Stimulated activated CD8-positive, alpha-beta memory T cell treated with anti-CD3 and anti-CD28 coated beads, Interleukin-12 subunit alpha, Interleukin-12 subunit beta, amount 100 ng/mL, for 24 hours (primary cell): Measurements from ENCODE around the gene PWWP2B.

Source experiments
- DNase-seq: peaks from one replicate; pipeline ENCODE4 v3.0.0-alpha.2; 2020; ENCODE audit errors: extremely low read depth

PWWP2B gene

DNA sequence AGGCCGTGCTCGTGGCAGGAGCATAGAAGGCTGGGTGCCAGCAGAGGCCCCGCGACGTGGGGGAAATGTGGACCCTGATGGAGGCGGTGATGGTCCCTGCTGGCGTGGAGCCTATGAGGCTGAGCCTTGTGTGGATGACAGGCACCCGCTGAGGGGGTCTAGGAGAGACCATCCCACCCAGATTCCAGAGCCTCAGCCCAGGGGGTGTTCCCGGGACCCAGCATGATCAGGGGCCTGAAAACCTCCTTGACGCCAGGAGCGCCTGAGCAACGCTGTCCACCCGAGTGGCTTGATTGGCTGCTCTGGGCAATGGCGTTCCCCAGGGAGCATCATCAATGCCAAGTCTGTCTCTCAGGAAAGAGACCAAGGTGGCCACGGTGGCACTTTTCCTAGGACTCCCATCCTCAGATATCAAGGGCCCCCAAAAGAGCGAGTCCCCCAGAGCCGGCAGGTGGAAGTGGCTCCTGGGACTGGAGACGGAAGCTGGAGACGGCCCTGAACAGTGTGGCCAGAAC lies 61.1 kb downstream of the PWWP2B start:
- DNase-seq, result no peak

GRCh38 chr10:132458586-132459300 lies 61.7 kb downstream of the PWWP2B start:
- DNase-seq, result no peak

- DNase-seq, result no peak
Observed at GRCh38 chr10:132459301-132460003, 62.5 kb downstream of the PWWP2B start.

GRCh38 chr10:132460071-132460470 lies 63.1 kb downstream of the PWWP2B start:
- no peak for DNase-seq

DNA sequence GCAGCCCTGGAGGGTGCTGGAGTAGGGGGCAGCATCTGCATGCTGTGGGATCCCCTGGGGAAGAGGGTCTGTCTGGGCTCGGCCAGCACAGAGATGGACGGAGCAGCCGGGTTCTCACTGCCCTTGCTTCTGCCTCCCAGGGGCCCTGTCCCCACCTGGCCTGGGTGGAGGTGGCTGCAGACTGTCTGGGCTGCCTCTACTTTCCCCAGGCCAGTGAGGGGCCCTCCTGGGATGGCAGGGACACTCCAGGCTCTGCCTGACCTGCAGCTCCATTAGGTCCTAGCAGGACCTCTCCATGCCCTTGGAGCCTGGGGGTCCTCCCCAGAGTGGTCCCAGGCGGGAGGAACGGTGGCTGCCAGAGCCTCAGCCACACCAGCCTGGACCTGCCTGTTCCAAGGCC lies 63.7 kb downstream of the PWWP2B start:
- no peak for DNase-seq

DNA sequence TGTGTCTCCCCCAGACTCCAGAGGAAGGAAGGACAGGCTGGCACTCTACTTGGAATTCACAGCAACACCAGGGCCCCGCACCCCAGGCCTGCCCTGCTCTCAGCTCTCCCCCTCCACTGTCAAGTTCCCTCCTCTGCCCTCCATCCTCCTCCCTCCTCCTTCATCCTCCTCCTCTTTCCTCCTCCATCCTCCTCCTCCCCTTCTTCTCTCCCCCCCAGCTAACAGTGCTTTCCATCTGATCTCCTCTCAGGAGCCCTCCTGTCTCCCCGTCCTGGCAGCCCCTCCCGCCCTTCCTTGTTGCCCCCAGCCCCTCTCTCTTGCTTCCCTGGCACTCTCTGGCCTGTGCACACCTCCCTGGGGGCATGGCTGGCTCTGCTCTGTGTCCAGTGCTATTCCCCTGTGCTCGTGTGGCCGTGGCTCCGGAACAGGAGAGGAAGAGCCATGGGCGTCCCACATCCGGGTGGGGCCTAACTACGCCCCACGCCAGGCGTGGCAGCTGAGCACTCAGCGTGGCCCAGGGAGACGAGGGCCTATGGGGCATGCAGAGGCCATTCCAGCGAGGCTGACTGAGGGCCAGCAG lies 64.2 kb downstream of the PWWP2B start:
- DNase-seq, result no peak

DNA sequence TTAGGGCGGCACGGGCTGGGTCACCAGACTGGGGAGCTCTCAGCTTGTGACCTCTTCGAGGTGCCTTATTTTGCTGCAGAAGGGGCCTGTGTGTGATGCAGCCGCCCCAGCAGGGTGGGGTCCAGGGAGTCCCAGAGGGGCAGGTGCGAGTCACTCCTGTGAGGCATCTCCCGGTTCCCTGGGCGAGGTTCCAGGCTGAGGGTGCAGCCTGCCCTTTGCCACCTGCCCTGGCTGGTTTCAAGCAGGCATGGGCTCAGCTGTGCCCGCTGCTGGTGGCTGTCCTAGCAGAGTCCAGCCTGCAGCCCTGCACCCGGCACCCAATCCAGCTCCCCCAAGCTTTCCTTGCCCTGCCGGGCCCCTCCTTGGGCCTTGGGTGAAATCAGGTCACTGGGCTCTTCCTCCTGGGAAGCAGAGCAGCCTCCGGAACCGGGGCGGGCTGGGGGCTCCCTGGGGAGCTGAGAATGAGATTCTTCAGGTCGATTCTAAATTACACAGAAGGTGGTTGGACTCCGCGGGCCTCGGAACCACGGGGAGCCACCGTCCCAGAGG lies 64.8 kb downstream of the PWWP2B start:
- DNase-seq, result no peak

DNA sequence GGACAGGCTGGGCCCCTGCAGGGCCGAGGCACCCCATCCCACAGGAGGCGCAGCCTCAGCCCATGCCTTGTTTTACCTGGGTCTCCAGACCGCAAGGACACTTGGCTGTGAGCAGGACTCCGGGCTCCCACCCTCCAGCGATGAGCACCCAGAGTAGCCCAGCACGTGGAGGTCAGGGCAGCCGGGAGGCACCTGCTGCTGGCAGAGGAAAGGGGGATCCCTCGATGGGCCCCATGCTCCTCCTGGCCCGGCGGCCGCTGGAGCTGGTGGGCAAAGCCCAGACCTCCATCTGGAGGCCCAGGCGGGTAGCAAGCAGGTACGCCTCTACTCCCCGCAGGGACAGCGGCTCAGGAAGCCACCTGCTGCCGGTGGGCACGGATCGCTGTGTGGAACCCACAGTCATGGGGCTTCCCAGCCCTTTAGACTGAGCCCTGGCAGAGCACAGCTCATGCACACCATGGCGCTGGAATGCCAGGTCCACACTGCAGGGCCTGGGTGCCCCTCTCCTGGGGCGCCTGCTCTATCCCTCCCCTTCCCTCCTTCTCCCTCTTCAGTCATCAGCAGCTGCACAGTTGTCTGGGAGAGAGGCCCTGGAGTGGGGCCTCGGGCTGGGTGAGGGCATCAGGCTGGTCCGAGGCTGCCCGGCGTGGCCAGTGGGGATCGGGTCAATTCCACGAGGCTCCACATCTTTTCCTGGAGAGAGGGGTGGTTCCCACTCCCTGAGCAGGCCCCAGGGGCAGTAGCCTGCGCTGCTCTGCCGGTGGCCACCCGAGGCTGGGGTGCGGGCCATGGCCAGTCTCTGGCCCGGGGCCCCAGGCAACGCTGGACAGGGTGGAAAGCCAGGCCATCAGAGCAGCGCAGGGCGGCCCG lies 65.7 kb downstream of the PWWP2B start:
- DNase-seq, result no peak

DNA sequence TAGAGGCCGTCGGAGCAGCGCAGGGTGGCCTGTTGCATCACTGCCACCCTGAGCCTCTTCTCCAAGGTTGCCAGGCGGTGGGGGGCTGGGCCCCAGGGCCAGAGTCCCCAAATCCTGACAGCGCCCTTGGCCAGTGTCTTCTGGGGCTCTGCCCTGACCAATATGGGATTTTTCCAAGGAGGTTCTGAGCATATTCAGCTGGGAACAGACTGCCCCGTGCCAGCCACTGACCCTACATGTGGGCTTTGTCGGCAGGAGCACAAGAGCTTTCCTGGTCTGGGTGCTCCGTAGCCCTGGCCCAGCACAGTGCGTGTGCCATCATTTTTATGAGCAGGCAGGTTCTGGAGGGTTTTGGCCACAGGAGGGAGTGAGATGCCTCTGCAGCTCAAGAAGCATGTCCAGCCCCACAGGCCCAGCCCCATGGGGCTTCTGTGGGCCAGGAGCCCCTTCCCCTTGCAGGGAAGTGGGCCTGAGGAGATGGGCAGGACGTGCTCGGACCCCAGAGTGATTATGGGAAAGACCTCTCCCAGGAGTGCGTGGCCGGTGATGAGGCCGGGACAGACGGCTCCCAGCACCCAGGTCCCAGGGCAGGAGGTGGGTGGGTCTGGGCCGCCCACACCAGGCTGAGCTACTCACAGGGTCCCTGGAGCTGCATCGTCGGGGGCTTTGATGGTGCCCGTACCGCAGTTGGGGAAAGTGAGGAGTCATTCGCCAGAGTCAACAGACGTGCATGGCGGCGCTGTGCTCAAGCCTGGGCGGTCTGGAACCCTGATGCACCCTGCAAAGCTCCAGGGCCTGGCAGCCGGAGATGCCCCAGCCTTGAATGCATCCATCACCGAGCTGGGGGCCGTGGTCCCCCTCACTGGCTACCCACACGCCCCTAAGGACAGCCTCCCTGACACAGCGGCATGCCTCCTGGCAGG lies 66.6 kb downstream of the PWWP2B start:
- no peak for DNase-seq

DNA sequence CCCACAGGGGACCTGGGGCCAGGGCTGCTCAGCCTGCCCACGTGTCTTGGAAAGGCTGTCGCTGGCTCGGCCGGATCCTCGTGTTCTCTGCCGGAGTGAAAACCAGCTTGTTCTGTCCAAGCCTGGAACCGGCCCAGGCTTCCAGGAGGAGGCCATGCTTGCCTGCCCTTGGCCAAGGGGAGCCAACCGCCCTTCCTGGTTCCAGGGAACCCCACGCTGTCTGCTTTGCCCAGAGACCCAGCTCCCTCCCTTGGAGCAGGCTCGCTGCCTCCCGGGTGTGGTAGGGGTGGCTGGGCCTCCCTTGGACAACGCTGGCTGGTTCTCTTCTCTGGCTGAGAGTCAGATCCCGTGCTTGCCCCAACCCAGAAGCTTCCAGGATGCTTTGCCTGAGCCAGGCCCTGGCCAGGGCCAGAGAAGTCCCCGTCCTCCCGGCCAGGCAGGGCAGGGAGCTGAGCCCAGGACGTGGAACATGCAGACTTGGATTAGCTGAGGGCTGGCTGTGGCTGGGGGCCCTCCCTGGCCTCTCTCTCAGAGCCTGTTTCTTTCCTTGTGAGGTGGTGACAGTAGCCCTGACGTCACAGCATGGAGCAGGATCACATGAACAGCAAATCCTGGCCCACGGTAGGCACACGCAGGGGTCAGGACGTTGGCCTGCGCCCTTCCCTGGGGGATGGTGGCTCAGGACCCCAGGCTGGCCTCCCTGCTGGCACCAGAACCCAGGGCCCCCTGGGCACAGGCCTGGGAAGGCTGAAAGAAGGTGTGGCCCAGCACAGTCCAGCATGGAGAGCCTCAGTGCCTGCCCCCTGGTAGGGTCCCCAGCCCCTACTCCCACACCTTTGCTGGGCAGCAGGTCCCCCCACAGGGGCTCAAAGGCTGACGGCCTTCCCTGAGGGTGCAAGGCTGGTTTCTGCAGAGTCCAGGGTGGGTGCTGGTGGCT lies 67.5 kb downstream of the PWWP2B start:
- DNase-seq, result no peak

DNA sequence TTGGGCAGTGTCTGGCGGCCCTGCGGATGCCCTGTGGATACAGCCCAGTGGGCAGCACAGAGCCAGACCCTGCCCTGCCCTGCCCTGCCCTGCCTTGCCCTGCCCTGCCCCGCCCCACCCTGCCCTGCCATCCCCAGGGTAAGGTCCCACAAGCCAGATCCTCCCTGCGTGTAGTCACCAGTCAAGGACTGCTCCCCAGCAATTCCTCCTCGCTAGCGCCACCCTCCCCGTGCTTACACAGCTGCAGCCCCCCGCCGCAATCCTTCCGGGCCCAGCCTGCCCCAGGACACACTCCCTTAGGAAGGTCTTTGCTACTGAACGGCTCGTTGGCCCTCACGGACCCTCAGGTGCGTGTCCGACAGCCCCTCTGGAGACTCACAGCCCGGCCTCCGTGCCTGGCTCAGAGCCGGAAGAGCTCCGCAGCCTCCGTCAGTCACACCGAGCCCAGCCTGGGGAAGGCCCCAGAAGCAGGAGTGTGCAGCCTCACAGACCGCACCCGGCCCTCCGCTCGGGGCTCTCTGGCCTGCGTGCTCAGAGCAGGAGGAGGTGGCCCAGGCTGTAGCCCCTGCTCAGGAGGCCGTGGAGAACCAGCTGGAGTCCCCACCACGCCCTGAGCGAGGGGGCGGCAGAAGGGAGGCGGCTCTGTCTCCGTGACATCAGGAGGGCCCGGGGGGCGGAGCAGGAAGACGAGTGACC lies 68.3 kb downstream of the PWWP2B start:
- DNase-seq, result no peak

- no peak for DNase-seq
Observed at GRCh38 chr10:132465889-132466519, 69.0 kb downstream of the PWWP2B start.

GRCh38 chr10:132466520-132467463 lies 69.8 kb downstream of the PWWP2B start:
- DNase-seq, result no peak
